Activated naive CD4-positive, alpha-beta T cell treated with anti-CD3 and anti-CD28 coated beads, Interleukin-2, amount 50 U/mL, for 16 hours (primary cell): ENCODE measurements around the gene TLE4.

Experiments used
- DNase-seq: peaks from one replicate; pipeline ENCODE4 v3.0.0-alpha.2; 2020

Gene TLE4

DNA sequence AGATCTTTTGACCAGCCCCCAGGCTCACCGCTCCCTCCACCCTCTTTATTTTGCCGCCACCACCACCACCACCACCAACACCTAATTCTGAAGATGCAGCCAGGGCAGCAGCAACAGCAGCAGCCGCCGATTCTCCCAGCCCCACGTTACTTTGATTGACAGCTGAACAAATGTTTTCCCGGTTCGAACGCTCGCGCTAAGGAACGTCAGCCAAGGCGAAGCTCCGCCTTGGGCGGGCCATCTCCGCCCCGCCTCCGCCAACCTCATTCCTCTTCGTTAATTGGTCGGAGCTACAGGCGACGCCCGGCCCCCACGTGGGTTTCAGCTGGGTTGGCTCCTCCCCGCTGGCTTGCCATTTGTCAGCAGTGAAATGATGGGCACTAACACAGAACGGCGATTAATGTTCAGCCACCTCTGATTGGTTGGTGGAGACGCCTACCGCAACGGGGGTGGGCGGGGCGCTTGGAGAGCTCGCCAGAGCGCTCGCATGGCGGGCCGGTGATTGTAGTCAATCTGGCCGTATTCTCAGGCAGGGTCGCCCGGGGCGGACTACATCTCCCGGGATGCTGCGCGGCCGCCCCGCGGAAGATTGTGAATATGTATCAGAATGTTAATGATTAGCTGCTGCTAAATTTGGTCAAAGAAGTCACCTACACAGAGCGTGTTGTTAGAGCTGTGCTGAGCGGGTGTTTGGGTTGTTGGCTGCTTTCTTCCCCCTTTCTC is at the start of gene TLE4:
Gene TLE4 (plus strand): TSS at position 657 of the 723 bp plus-strand sequence. CDS start 826 bp downstream, outside the sequence.
- DNase-seq, result peak; percentile 100

DNA sequence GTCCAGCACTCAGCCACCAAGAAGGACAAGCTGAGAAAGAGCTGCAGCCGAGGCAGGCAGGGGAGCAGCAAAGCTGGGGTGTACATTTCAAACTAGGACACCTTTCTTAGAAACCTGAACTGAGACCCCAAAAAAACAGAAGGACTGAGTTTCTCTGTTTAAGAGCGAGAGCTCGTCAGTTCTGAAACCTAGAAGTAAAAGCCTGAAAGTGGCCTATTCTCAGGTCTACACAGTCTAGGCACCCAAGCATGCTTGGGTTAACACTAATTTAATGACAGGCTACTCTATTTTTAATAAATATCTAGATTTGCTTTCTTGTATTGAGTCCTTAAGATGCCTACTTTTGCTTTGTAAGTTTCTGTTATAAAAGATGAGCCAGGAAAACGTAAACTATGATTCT is 49.0 kb upstream of the TLE4 start:
- no peak for DNase-seq

DNA sequence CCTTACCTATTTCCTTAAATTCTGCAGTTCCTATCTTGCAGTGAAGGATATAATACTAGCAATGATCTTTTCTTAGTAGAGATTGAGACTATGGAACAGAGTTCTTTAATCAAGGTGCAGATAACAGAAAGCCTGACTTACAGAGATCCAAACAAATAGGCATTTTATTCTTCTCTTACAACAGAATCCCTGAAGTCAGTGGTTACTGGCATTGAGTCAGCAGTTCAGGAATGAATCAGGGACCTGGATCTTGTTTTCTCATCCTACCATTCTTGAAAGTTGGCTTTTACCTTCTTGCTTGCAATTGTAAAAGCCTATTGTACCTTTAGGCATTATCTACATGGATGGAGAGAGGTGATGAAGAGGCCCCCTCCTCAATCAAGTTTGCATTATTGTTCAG is 47.5 kb upstream of the TLE4 start:
- DNase-seq, result no peak

DNA sequence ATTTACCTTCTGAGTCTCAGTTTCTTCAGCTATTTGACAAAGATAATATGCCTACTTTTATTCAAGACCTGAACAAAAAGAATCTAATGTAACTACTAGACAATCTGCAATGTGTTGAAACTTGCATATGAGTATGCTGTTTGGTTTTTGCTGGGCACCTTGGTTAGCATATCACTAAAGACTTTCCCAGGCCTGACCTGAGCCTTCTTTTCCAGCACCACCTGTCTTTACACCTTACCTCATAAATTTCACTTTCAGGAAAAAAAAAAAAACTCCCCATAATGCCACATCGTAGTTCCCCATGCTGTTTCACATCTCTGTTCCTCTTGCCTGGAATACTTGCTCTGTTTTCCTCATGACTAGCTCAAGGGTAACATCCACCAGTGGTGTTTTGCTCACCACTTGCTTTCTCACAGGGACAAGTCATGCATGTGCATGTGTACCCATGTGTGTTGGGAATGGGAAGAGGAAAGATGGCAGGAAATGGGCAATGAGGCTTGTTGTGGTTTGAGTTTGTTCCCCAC is 45.6 kb upstream of the TLE4 start:
- DNase-seq, result no peak

DNA sequence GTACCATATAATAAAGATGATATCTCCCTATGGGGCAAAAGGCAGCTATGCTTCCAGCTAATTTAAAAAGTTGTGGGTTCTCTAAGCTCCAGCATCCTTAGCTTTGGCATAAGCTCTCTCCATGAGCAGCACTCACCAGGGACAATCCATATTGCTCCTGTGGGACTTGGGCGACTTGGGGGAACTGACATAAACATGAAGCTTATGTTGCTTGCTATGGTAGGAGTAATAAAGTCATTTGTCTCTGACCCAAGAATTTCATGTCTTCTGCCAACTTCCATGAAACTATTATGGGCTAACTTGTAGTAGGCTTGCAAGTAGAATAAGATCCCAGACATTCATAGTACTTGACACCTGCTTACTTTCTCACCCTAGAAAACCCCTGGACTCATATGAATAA is 36.2 kb upstream of the TLE4 start:
- DNase-seq, result no peak

DNA sequence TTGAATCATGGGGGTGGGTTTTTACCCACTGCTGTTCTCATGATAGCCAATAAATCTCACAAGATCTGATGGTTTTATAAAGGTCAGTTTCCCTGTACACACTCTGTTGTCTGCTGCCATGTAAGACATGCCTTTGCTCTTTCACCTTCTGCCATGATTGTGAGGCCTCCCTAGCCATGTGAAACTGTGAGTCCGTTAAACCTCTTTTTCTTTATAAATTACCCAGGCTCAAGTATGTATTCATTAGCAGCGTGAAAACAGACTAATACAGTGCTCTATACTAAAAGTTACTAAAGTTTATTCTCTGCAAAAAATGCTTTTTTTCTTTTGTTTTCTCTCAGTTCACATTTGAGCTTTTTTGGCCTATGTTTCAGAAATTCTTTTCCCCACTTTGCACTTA is 33.9 kb upstream of the TLE4 start:
- DNase-seq, result no peak

DNA sequence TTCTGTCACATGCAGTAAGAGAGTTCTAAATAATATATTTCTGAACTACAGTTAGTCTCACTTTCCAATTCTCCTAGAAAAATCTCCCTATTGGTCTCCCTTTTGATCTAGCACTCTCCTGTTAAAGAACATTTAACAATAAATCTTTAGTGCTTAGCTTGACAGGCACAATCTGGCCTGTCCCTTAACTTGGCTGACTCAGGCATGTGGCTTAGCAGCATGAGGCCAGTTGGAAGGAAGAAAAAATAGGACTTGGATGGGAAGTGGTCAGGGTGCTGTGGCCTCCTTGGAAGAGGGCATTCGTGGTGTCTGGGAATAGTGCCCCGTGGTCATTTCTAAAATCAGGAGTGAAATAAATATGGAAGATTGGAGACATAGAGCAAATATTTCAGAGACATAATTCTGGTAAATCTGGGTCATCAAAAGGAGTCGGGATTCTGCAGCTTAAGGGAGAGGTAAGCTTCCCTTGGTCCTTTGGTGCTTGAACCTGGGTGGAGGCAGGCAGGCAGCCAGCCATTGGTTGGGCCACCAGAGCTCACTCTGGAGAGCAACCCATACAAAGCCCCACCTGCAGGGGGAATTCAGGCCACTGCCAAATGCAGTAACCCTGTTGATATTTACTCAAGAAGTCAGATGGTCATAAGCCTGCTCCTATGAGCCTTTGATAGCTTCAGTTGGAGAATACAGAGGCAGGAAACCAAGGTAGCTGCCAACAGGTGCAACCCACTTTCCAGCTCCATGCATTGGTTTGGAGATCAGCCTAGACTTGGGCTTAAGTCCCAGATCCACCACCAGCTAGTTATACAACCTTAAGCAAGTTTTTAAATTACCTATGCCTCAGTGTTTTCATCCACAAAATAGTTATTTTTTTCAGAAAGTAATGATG is 28.8 kb upstream of the TLE4 start:
- DNase-seq, result no peak

DNA sequence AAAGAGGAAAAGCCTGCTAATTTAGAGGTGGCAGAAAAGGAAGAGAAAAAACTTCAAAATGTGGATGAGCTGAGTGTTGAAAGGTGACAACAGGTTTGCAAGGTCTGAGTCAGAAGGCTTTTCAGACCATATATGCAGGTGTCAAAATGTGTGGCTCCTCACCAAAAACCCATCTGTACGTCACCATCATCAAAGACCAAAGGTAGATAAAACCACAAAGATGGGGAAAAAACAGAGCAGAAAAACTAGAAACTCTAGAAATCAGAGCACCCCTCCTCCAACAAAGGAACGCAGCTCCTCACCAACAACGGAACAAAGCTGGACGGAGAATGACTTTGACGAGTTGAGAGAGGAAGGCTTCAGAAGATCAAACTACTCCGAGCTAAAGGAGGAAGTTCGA is 27.4 kb upstream of the TLE4 start:
- DNase-seq, result peak; percentile 16

DNA sequence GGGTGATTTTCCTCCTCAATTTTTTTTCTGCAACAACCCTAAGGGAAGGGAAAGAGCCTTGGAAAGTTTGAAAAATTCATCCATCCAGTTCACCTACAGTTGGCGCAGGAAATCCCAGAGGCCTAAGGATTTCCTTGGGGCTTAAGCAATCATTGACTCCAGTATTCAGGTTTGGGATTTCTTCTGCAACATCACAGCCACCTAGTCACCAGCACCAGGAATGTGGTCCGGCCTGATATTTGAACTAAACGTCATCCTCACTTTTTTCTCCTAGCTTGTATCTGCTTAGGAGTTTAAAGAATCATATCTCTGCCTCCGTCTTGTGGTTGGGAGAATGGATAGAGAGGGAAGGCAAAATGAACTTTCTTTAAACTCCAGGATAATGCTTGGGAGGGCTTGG is 20.2 kb upstream of the TLE4 start:
- DNase-seq, result no peak

DNA sequence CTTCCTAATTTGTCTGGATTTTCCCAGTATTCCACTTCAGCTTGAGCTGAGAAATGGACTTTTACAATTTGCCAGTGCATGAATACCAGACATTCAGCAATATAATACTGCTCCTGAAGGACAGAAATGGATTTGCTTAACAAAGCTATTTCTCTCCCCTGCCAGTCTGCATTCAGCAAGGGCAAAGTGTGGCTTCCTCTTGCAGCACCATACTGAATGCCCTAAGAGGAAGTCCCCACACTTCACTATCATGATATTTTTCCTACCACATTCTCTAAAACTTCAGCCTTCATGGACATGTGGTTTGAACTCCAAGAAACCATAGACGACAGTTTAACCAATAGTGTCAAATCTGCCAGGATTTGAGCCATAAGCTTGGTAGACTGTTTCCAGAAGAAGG is 19.8 kb upstream of the TLE4 start:
- DNase-seq, result no peak

DNA sequence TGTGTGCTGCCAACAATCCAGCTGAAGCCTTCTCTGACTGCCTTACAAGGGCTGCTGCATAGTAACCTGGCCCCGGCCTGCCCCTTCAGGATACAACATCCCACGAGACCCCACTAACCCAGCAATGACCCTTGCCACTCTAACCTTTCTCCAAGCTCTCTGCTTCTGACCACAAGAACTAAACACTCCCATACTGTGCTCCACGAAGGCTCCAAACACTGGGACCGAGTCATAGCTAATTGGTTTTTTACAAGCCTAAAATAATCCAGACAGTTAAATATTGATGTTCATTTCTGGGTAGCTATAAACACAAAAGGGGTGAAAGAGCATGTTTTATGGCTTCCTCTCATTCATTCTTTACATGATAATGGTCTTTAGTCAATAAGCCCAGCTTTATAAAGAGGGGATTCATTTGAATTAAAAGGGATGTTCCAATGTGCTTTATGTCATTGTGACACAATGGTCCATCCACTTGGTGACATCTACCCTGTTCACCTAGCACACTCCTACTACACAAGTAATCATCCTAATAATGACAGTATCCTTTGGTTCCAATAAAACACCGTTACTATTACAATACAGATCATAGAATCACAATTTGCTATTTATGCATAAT is 16.2 kb upstream of the TLE4 start:
- DNase-seq, result no peak

DNA sequence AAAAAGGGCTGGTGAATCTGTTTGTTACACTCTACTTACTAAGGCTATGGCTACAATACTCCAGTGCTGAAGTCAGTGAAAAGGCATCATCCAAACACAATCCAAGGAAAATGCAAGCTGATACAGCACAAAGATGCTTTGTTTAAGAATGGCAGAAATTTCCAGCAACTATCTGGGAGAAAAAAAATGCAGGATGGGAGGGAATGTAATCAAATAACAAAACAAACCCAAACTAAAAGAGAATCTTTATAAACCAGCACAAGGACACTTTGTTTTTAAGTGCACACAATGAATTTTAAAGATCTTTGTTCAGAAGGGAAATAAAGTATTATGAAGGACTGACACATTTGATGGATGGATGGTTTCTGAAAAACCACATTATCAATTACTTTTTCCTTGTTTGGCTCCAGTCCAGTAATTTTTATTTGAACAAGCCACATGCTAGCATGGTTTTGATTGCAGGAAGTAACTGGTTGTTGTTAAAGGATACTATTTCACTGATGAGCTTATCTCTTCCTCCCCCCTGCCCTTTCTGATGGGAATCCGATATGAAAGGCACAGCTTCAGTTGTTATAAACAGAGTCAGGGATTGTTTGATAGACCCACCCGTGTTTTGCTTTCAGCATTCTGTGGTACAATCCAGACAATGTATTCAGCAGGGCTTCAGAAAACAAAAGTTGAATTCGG is 12.1 kb upstream of the TLE4 start:
- no peak for DNase-seq

DNA sequence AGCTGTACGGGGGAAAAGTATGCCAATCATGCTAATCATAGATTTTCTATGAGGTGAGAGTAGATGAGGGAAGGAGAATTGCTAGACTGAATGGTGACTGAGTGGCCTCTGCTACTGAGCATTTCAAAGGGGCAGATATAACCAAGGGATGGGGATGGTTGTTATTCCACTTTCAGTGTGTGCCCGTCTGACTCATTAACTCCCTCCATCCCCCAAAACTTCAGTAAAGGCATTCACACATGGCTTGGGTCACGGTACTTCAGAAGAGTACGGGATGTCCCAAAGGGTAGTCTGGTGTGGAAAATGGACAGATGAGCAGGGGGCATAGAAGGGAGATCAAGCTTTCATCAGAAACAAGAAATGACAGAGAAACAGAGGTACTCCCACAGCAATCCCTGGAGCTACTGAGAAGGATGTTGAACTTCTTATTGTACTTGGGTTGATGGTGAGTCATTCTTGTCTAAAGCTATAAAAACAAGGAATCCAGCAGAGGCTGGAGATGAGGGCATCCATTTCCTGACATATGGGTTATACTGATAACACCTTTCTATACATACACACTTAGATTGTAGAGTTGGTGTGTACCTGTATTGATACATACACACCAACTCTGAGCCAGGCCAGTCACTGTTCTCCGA is 8.9 kb upstream of the TLE4 start:
- no peak for DNase-seq

DNA sequence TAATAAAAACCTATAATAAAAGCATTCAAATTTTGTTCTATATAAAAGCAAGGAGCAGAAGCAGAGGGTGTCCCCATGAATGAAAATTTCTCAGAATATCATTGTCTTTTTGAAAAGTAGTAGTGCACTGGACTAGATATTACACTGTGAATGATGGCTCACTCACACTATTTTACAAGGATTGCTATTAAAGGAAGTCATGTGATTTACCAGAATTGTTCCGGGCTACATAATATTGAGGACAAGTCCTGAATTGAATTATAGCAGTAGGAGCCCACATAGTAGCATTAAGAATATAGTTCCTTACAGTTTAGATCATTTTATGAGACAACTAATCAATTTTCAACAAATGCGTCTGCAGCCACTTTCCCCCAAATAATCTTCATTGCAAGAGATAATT is 7.7 kb upstream of the TLE4 start:
- DNase-seq, result no peak

DNA sequence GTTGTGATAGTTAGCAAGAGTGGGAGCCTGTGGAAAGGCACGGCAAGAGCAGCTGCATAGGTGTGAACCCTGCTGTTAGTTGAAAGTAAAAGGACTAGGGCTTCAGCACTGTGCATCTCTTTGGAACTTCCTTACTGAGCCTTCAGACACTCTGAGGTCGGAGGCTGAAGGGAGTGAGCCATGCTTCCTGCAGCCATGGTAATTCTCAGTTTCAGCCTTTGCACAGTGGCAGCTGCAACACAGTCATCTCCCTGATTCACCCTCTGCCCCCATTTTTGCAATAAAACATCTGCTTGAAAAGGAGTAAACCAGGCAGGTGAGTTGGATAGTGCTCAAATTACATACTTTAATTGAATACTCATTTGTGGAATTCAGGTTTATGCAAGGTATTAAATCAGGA is 6.5 kb upstream of the TLE4 start:
- DNase-seq, result no peak

DNA sequence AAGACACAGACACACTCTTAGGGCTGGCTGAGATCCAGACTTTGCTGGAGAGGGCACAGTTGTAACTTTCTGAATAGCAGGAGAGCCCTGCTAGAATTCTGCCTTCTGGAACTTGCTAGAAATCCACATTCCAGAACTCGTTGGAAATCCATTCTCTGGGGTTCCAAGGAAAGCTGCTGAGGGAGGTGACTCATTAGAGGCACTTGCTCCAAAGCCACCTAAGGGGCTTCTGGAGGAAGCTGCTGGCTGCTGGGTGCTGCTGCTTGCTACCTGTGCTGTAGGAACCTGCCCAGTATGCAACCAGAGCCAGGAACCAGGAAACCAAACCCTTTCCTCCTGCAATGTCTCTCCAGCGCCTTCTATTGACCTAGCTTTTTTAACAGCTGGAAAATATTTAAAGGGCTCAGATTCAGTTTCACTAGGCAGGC is 4.1 kb upstream of the TLE4 start:
- no peak for DNase-seq

DNA sequence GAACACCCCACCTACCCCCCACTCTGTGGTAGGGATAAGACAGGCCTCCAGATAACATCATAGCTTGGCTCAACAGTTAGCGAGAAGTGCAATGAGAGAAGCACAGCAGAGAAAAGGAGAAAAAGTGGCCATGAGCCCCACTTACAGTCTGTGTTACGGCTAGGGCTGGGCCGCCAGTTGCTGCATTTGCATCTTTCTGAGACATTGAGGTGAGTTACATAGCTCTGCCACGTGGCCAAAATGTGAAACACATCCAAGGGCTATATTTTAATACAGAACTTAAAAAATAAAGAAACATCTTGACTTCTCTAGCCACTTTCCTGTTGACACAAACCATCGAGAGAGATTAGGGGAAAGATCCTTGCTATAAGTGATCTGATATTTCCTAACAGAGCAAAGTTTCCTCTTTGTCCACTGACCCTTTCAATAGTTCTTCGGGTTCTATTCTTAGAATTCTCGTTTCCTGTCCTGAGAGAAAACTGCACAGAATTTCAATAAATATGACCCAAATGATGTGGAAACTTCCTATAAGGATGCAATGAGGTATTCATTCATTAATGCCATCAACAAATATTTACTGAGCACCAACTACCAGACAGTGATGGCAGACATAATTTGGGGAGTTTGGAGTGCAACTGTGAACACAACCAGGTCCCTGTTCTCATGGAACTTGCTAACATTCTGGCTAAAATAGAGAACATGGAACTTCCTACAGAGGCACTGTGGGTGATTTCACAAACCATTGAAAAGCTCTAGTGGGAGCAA is 3.2 kb upstream of the TLE4 start:
- no peak for DNase-seq

DNA sequence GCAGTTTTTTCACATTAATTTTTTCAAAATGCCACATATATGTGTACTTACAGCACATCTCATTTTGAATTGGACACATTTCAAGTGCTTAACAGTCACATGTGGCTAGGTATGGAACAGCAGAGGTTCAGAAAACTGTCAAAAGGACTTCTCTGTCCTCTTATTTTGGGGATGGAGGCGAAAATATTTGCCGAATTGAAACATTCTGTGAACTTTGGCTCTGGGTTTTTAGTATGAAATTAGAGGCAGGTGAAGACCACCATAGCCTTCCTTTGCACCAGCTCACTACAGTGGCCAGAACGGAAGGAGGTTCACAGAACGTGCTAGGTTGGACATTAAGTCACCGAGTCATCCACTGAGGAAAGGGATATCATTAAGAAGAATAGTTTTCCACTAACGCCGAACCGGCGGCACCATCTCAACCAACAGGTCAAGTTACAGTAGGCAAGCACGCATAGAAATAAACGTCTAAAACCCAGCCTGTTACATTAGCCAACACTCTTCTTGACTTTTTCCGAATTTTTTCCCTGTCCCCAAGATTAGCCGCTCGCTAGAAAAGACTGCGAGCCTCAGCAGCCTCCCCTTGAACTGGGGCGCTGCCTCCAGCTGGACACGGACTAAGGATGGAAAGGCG is 1.8 kb upstream of the TLE4 start:
- DNase-seq, result no peak

DNA sequence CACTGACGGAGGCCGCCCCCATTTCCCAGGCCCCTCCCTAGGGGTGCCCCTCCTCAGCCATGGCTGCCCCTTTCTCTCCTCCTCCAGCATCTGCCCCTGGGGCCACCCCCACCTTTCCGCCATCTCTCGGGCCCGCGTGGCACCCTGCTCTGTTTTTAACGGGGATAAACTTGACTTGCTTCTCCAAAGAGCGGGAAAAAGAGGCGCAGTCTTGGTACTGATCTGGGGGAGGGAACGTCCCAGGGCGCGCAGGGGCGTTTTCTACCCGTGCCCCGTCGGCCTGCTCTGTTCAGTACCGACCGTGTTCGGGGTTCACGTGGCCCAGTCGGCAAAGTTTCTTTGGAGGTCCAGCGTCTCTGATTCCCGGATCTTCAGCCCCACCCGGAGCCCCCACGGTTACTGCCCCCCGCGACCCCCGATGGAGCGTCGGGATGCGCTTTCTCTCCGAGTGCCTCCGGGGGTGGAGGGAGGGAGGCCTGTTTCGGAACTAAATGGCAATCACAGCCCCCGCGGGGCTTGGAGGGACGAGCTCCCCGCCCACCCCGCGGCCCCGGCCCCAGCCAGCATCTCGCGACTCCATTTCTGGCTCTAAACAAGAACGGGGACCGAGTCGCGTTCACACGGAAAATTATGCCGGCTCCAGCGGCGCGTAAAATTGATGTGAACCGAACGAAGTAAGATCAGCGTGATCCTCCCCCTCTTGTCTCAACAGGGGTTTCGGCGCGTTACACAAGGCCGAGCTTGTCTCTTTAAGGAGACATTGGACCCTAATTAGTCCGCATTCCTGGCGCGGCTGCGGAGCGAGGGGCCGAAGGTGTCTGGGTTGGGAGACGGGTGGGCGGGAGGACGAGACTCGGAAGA is 1.1 kb upstream of the TLE4 start:
- DNase-seq, result peak; percentile 49

DNA sequence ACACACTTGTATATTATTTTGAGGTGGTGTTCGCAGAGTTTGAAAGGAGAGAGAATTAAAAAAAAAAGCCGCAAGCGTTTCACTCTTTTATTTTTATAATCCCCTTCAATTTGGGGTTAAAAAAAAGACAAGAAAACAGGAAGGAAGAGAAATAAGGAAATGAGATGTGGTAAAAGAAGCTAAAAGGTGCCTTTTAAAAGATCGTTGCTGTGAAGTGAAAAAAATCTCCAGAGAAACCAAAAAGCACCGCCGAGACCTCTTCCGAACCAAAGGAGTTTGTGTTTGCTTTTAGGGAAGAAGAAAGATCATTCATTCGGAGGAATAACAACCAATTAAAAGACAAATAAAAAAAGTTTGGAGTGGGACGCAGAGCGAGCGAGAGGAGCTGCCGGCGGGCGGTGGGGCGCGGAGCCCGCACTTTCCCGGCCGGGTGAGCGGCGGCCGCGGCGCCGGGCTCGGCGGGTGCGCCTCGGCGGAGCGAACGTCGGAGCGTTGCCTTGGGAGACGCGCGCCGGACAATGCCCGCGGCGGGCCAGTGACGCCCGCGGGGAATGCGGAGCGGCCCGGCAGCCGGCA is 355 bp downstream of the TLE4 start:
- no peak for DNase-seq
